ENCODE measurements around the gene SCUBE2. TPM values are rescaled to one million over a fixed set of nuclear protein-coding genes. Genes with fewer than 3 reads are reported as not detected.

SCUBE2 gene
- total RNA-seq, 1 donor from 2014 or later: 36.3 TPM

- no peaks in the 10 kb centered on the region for H3K4me1 ChIP-seq
- H3K36me3 ChIP-seq: no peaks in the 10 kb centered on the region
- intact Hi-C loops (cut with DNase I): no loop called here
- TF ChIP-seq CTCF (IDR thresholded peaks at IDR 0.05) (no peak), POLR2A (IDR thresholded peaks at IDR 0.05) (no peak), POLR2AphosphoS5 (IDR thresholded peaks at IDR 0.05; ENCODE audit: insufficient read depth in 1 of 2, low read depth in 1 of 2) (no peak)
- H3K27me3 ChIP-seq: no peaks in the 10 kb centered on the region
- H3K27ac ChIP-seq: no peak overlapping the region
- no peak overlapping the region for H3K4me3 ChIP-seq
- H3K9me3 ChIP-seq: no peaks in the 10 kb centered on the region
- no peak for DNase-seq (ENCODE audit: extremely low spot score in 2 of 2)
Measured at GRCh38 chr11:9126636-9127035, 35.2 kb upstream of the SCUBE2 start.

GRCh38 chr11:9125185-9125886 lies 33.9 kb upstream of the SCUBE2 start:
- intact Hi-C loops (cut with DNase I): no loop called here
- no peaks in the 10 kb centered on the region for H3K27me3 ChIP-seq
- no peaks in the 10 kb centered on the region for H3K9me3 ChIP-seq
- H3K36me3 ChIP-seq: no peaks in the 10 kb centered on the region
- no peak overlapping the region for H3K4me3 ChIP-seq
- no peak overlapping the region for H3K27ac ChIP-seq
- no peak for DNase-seq (ENCODE audit: extremely low spot score in 2 of 2)
- TF ChIP-seq POLR2A (IDR thresholded peaks at IDR 0.05) (no peak), POLR2AphosphoS5 (IDR thresholded peaks at IDR 0.05; ENCODE audit: insufficient read depth in 1 of 2, low read depth in 1 of 2) (no peak)
- no peaks in the 10 kb centered on the region for H3K4me1 ChIP-seq

GRCh38 chr11:9123595-9124304 lies 32.4 kb upstream of the SCUBE2 start:
- no peak for DNase-seq (ENCODE audit: extremely low spot score in 2 of 2)
- Histone ChIP-seq H3K4me1 (no peaks in the 10 kb centered on the region), H3K9me3 (no peaks in the 10 kb centered on the region), H3K27ac (no peak overlapping the region), H3K36me3 (no peaks in the 10 kb centered on the region), H3K4me3 (no peak overlapping the region), H3K27me3 (no peaks in the 10 kb centered on the region)
- intact Hi-C loops (cut with DNase I): no loop called here
- no peak for TF ChIP-seq POLR2AphosphoS5 (IDR thresholded peaks at IDR 0.05; ENCODE audit: insufficient read depth in 1 of 2, low read depth in 1 of 2)
- no peak for TF ChIP-seq CTCF (IDR thresholded peaks at IDR 0.05)

GRCh38 chr11:9121469-9121796 lies 30.0 kb upstream of the SCUBE2 start:
- no peak overlapping the region for H3K27ac ChIP-seq
- no peaks in the 10 kb centered on the region for H3K9me3 ChIP-seq
- intact Hi-C loops (cut with DNase I): no loop called here
- no peaks in the 10 kb centered on the region for H3K27me3 ChIP-seq
- TF ChIP-seq CTCF (IDR thresholded peaks at IDR 0.05) (no peak), POLR2A (IDR thresholded peaks at IDR 0.05) (no peak), POLR2AphosphoS5 (IDR thresholded peaks at IDR 0.05; ENCODE audit: insufficient read depth in 1 of 2, low read depth in 1 of 2) (no peak)
- no peak for DNase-seq (ENCODE audit: extremely low spot score in 2 of 2)
- no peaks in the 10 kb centered on the region for H3K36me3 ChIP-seq
- no peak overlapping the region for H3K4me3 ChIP-seq
- H3K4me1 ChIP-seq: no peaks in the 10 kb centered on the region

GRCh38 chr11:9120664-9121468 lies 29.5 kb upstream of the SCUBE2 start:
- Histone ChIP-seq H3K27ac (no peak overlapping the region), H3K4me3 (no peak overlapping the region), H3K9me3 (no peaks in the 10 kb centered on the region), H3K27me3 (no peaks in the 10 kb centered on the region), H3K4me1 (no peaks in the 10 kb centered on the region), H3K36me3 (no peaks in the 10 kb centered on the region)
- intact Hi-C loops (cut with DNase I): no loop called here
- no peak for TF ChIP-seq POLR2AphosphoS5 (IDR thresholded peaks at IDR 0.05; ENCODE audit: insufficient read depth in 1 of 2, low read depth in 1 of 2)
- no peak for TF ChIP-seq CTCF (IDR thresholded peaks at IDR 0.05)
- no peak for TF ChIP-seq POLR2A (IDR thresholded peaks at IDR 0.05)
- no peak for DNase-seq (ENCODE audit: extremely low spot score in 2 of 2)

Data from vagina (tissue), 2 donors.